A549 (cell line): Measurements from ENCODE around the gene MED14. TPM values are rescaled to one million over a fixed set of nuclear protein-coding genes. Genes with fewer than 3 reads are reported as not detected.

Experiments used
- ATAC-seq, 2 experiments: fragments of 200-7000 bp in 1 of 2; fragments of >200 bp in 1 of 2; cut with Nextera tagmentation in 1 of 2; cut with Tn5 transposase in 1 of 2; 3 replicates each; pipeline versions ENCODE4 v1.8.0 to v1.9.1; 2018 to 2020; ENCODE audit warnings: mild to moderate bottlenecking in 1 of 2, moderate library complexity in 1 of 2
- CTCF ChIA-PET: fragments of 300-600 bp; sonication (Branson Sonifier 250); formaldehyde crosslinking; extraction: SDS; loops from one replicate; lab custom pipeline; 2021; ENCODE audit warnings: antibody characterized with exemption, inconsistent platforms; lab: Yijun Ruan, JAX
- POLR2A ChIA-PET: fragments of 350-600 bp; formaldehyde crosslinking; extraction: SDS; loops from one replicate; lab custom pipeline; 2021; ENCODE audit warnings: antibody characterized with exemption, inconsistent platforms; lab: Yijun Ruan, JAX
- DNase-seq, 2 experiments: peaks; one replicate each; pipeline versions ENCODE4 v3.0.0 to v3.0.0-alpha.2; 2011 to 2016; ENCODE audit warnings: low read depth in 1 of 2, low spot score in 1 of 2
- FAIRE-seq: peaks from 2 replicates; lab custom pipeline; 2011; peaks lifted over from hg19 to GRCh38; lab: Jason Lieb, UNC
- H3K27ac ChIP-seq, 2 experiments: fragments of >200 bp; sonication (Bioruptor Twin); formaldehyde crosslinking; 3 replicates each; pipeline ENCODE4 v1.5.1; 2016 to 2017
- H3K4me1 ChIP-seq: fragments of >200 bp; sonication (Bioruptor Twin); formaldehyde crosslinking; 3 replicates; pipeline ENCODE4 v1.6.1; 2016
- H3K4me2 ChIP-seq: fragments of >200 bp; sonication (Bioruptor Twin); formaldehyde crosslinking; 3 replicates; pipeline ENCODE4 v1.6.1; 2016
- H3K4me3 ChIP-seq: fragments of >200 bp; sonication (Bioruptor Twin); formaldehyde crosslinking; 3 replicates; pipeline ENCODE4 v1.5.1; 2016
- H3K9me3 ChIP-seq: fragments of >200 bp; sonication (Bioruptor Twin); formaldehyde crosslinking; 3 replicates; pipeline ENCODE4 v1.6.1; 2016
- BCL3 ChIP-seq: fragments of >200 bp; sonication (Bioruptor Twin); formaldehyde crosslinking; IDR thresholded peaks from 3 replicates; pipeline ENCODE4 v1.6.1; 2016
- CBX2 ChIP-seq: fragments of 200-600 bp; sonication (generic); IDR thresholded peaks from 2 replicates; pipeline ENCODE4 v1.6.1; 2016; ENCODE audit warnings: low read depth, mild to moderate bottlenecking, borderline replicate concordance
- CEBPB ChIP-seq, 2 experiments: fragments of >200 bp in 1 of 2; sonication (Bioruptor Twin) in 1 of 2; formaldehyde crosslinking in 1 of 2; IDR thresholded peaks; 2 replicates each; pipeline ENCODE4 v1.6.1; 2012 to 2016
- CTCF ChIP-seq: fragments of >200 bp; sonication (Bioruptor Twin); formaldehyde crosslinking; IDR thresholded peaks from 3 replicates; pipeline ENCODE4 v1.5.1; 2016
- E2F6 ChIP-seq: IDR thresholded peaks from 2 replicates; pipeline ENCODE4 v1.6.1; 2012; ENCODE audit warnings: low read depth, borderline replicate concordance
- EHF ChIP-seq: fragments of 250-450 bp; sonication (Bioruptor Pico); IDR thresholded peaks from 2 replicates; pipeline ENCODE4 v1.5.0; 2020; ENCODE audit warnings: mild to moderate bottlenecking
- FOSL2 ChIP-seq, 2 experiments: fragments of 450-650 bp in 1 of 2; fragments of >200 bp in 1 of 2; sonication (Bioruptor Twin) in 1 of 2; formaldehyde crosslinking; IDR thresholded peaks; 2 replicates each; pipeline versions ENCODE4 v1.5.0 to v1.6.1; 2016 to 2020; ENCODE audit warnings: mild to moderate bottlenecking in 1 of 2, moderate library complexity in 1 of 2
- FOXS1 ChIP-seq: fragments of 250-450 bp; sonication (Bioruptor Pico); IDR thresholded peaks from 2 replicates; pipeline ENCODE4 v1.5.0; 2020; ENCODE audit warnings: mild to moderate bottlenecking, moderate library complexity
- HDAC2 ChIP-seq: fragments of 200-600 bp; sonication (generic); IDR thresholded peaks from 2 replicates; pipeline ENCODE4 v1.6.1; 2016
- HES2 ChIP-seq: fragments of >200 bp; sonication (Bioruptor Twin); formaldehyde crosslinking; IDR thresholded peaks from 2 replicates; pipeline ENCODE4 v1.6.1; 2016
- HOXA7 ChIP-seq: fragments of 250-450 bp; sonication (Bioruptor Pico); IDR thresholded peaks from 2 replicates; pipeline ENCODE4 v1.5.0; 2020; ENCODE audit warnings: mild to moderate bottlenecking, moderate library complexity
- JUNB ChIP-seq: fragments of >200 bp; sonication (Bioruptor Twin); formaldehyde crosslinking; IDR thresholded peaks from 2 replicates; pipeline ENCODE4 v1.6.1; 2016
- MAX ChIP-seq: IDR thresholded peaks from 2 replicates; pipeline ENCODE4 v1.6.1; 2012
- PBX3 ChIP-seq: IDR thresholded peaks from 2 replicates; pipeline ENCODE4 v1.6.1; 2012
- RAD21 ChIP-seq, 2 experiments: fragments of >200 bp in 1 of 2; sonication (Bioruptor Twin) in 1 of 2; formaldehyde crosslinking in 1 of 2; IDR thresholded peaks in 1 of 2; conservative IDR thresholded peaks in 1 of 2; 2 replicates in 1 of 2; 3 replicates in 1 of 2; pipeline ENCODE4 v1.6.1; 2012 to 2018; ENCODE audit warnings: inconsistent platforms in 1 of 2
- RNF2 ChIP-seq: fragments of 200-600 bp; sonication (generic); IDR thresholded peaks from 2 replicates; pipeline ENCODE4 v1.6.1; 2016; ENCODE audit warnings: low read depth, mild to moderate bottlenecking, antibody characterized with exemption, moderate library complexity, borderline replicate concordance
- ZC3H11A ChIP-seq: fragments of 450-650 bp; IDR thresholded peaks from 2 replicates; pipeline ENCODE4 v1.6.1; 2014; ENCODE audit warnings: antibody characterized with exemption, mild to moderate bottlenecking
- ZNF302 ChIP-seq: fragments of 250-450 bp; sonication (Bioruptor Pico); IDR thresholded peaks from 2 replicates; pipeline ENCODE4 v1.9.0; 2021; ENCODE audit warnings: inconsistent platforms, mild to moderate bottlenecking, moderate library complexity
- WGBS: methylation state at CpG from one replicate; pipeline ENCODE4 v1.1.6; 2017; ENCODE audit errors: missing lambda C conversion rate; 5-methylcytosine and 5-hydroxymethylcytosine counted together
- polyA plus RNA-seq, 4 experiments: library from polyadenylated mRNA; depleted of rRNA in 3 of 4; stranded (reverse); fragments of >200 nt; fragmentation: RNase III in 1 of 4; extraction: RNeasy Plus Mini Kit Qiagen cat#74134 plus additional on column Dnase treatment in 1 of 4; gene quantifications; 2 replicates in 3 of 4; 3 replicates in 1 of 4; pipeline ENCODE4 v1.2.3, GENCODE V29; 2011 to 2017

Gene MED14
- polyA plus RNA-seq, 2 of the 4 experiments (the other 2 are of a cell fraction), result 26.8 to 62.0 TPM

- POLR2A ChIA-PET, result no interaction called here
- H3K27ac ChIP-seq, result no peak overlapping the region
- ATAC-seq (no peak; a peak in 1 of 6 replicates), DNase-seq (no peak), FAIRE-seq (no peak)
- 76% methylated on average over 7 of the region's 7 CpGs for WGBS
- H3K4me2 ChIP-seq, result no peak overlapping the region
- H3K4me1 ChIP-seq, result no peaks in the 10 kb centered on the region
- TF ChIP-seq FOSL2 (IDR thresholded peaks at IDR 0.05) (no peak), FOSL2 (CRISPR knock-in tag; IDR thresholded peaks at IDR 0.05) (no peak)
- no peak overlapping the region for H3K4me3 ChIP-seq
- peaks cover 7% of the 10 kb centered on the region; the same call in 2 of the 3 replicates for H3K9me3 ChIP-seq
- CTCF ChIA-PET, result interaction anchor here (1.2 kb wide), 1 partner anchor 39 kb away, joined by 3 read pairs; no protein-coding TSS in a partner anchor
Observed at GRCh38 chrX:40755291-40756249, 20.2 kb upstream of the MED14 start.

GRCh38 chrX:40749681-40750494, 14.5 kb upstream of the MED14 start:
- H3K9me3 ChIP-seq, result peaks cover 10% of the 10 kb centered on the region; the same call in 2 of the 3 replicates
- WGBS, result 50% methylated on average over 4 of the region's 4 CpGs
- TF ChIP-seq ZNF302 (CRISPR knock-in tag) (no peak), HDAC2 (no peak), BCL3 (no peak), CBX2 (no peak), RAD21 (conservative IDR thresholded peaks at IDR 0.05 in 1 of 2, IDR thresholded peaks at IDR 0.05 in 1 of 2) (no peak), MAX (no peak), ZC3H11A (no peak), E2F6 (no peak)
- no peak for ATAC-seq
- no peak for FAIRE-seq
- ChIA-PET POLR2A (no interaction called here), CTCF (interaction anchor here (0.8 to 1.6 kb wide), 2 partner anchors 19 to 44 kb away, joined by 3 to 5 read pairs; no protein-coding TSS in a partner anchor)
- H3K4me1 ChIP-seq, result no peaks in the 10 kb centered on the region
- no peak overlapping the region for H3K4me2 ChIP-seq
- no peak for DNase-seq
- H3K27ac ChIP-seq, result no peak overlapping the region
- no peak overlapping the region for H3K4me3 ChIP-seq

- TF ChIP-seq FOXS1 (CRISPR knock-in tag) (no peak), HOXA7 (CRISPR knock-in tag) (no peak), JUNB (no peak)
- peaks cover 10% of the 10 kb centered on the region; the same call in 2 of the 3 replicates for H3K9me3 ChIP-seq
- H3K4me1 ChIP-seq, result no peaks in the 10 kb centered on the region
- H3K27ac ChIP-seq, result no peak overlapping the region
- POLR2A ChIA-PET, result no interaction called here
- ATAC-seq, result no peak
- FAIRE-seq, result no peak
- DNase-seq, result no peak
- WGBS, result 76% methylated on average over 1 of the region's 1 CpG
- H3K4me3 ChIP-seq, result no peak overlapping the region
- no peak overlapping the region for H3K4me2 ChIP-seq
- CTCF ChIA-PET, result interaction anchor here (0.6 to 1.6 kb wide), 2 partner anchors 45 to 347 kb away, joined by 4 to 5 read pairs; no protein-coding TSS in a partner anchor
Observed at GRCh38 chrX:40748977-40749376, 13.6 kb upstream of the MED14 start.

GRCh38 chrX:40746521-40746920, 11.2 kb upstream of the MED14 start:
- WGBS, result 90% methylated on average over 6 of the region's 6 CpGs
- ChIA-PET CTCF (no interaction called here), POLR2A (no interaction called here)
- no peaks in the 10 kb centered on the region for H3K4me1 ChIP-seq
- DNase-seq (no peak), FAIRE-seq (peak; percentile 78), ATAC-seq (no peak)
- no peak overlapping the region for H3K4me2 ChIP-seq
- H3K9me3 ChIP-seq, result 0 out of 3 replicates have a peak, but pooled peaks cover 3% of the 10 kb centered on the region
- no peak overlapping the region for H3K27ac ChIP-seq
- no peak overlapping the region for H3K4me3 ChIP-seq
- TF ChIP-seq EHF (no peak), HES2 (no peak), PBX3 (no peak), RNF2 (no peak), E2F6 (no peak), CEBPB (IDR thresholded peaks at IDR 0.05) (no peak), CTCF (no peak)
